Measurements from ENCODE around the gene NCOA1. TPM values are rescaled to one million over a fixed set of nuclear protein-coding genes. Genes with fewer than 3 reads are reported as not detected.
A peak's percentile ranks its signal among the peaks of the same experiment; 100 is the strongest.

Gene NCOA1
- total and polyA plus RNA-seq, 2 donors (not counting 3 experiments of a cell fraction or from before 2014, with no cell fraction given), result 11.4 to 14.1 TPM

- TSS peak; percentile 82 for BruUV-seq (replicated peaks)
- CTCF ChIA-PET, result interaction anchor here (1.1 to 1.9 kb wide), 5 partner anchors 8 to 123 kb away, joined by 3 to 9 read pairs (median 4); no protein-coding TSS in a partner anchor
- peaks cover 3% of the 10 kb centered on the region for H3K79me2 ChIP-seq (ENCODE audit: control insufficient read depth, insufficient read depth, low read length)
- peak overlapping the region; percentile 51 for H3K4me2 ChIP-seq (ENCODE audit: insufficient read depth, low read length)
- peak overlapping the region; percentile 25 for H3K9ac ChIP-seq (replicated peaks; ENCODE audit: extremely low read depth, insufficient read depth, low read length)
- H3K4me3 ChIP-seq (replicated peaks in 1 of 3; ENCODE audit: insufficient read depth in 1 of 3, low read depth in 1 of 3, low read length in 3 of 3), result peak overlapping the region; percentile 2 to 78 (median 31)
- H3K9me3 ChIP-seq (replicated peaks; ENCODE audit: control insufficient read depth, insufficient read depth, low read length), result no peaks in the 10 kb centered on the region
- intact Hi-C loops (cut with micrococcal nuclease), result loop anchor here (2.0 to 5.0 kb wide), 4 partner anchors 53 to 337 kb away; partner anchors contain the start of genes CENPO and PTRHD1
- FAIRE-seq (peak; percentile 52), DNase-seq (ENCODE audit: low read depth, low spot score) (peak; percentile 59)
- POLR2A ChIA-PET, result interaction anchor here (0.7 kb wide), 1 partner anchor 1389 kb away, joined by 4 read pairs; no protein-coding TSS in a partner anchor
- H4K20me1 ChIP-seq (replicated peaks; ENCODE audit: control insufficient read depth, extremely low read depth, insufficient read depth, low read length), result peaks cover 3% of the 10 kb centered on the region
- peaks cover 0 to 3% of the 10 kb centered on the region in 2 experiments for H3K27me3 ChIP-seq (ENCODE audit: control insufficient read depth in 2 of 2, insufficient read depth in 2 of 2, low read length in 2 of 2)
- peaks cover 29% of the 10 kb centered on the region for H3K4me1 ChIP-seq (ENCODE audit: control insufficient read depth, extremely low read depth, insufficient read depth, low read length)
- TF ChIP-seq CTCF (IDR thresholded peaks at IDR 0.05; ENCODE audit: extremely low read depth in 1 of 2, insufficient read depth in 1 of 2, low read depth in 1 of 2, low read length in 2 of 2) (no peak), FOS (IDR thresholded peaks at IDR 0.05; ENCODE audit: borderline replicate concordance, insufficient read depth, low read length) (peak; percentile 54), EZH2 (IDR thresholded peaks at IDR 0.05; ENCODE audit: borderline replicate concordance, low read depth, low read length, severe bottlenecking) (no peak)
- no peaks in the 10 kb centered on the region for H3K9me1 ChIP-seq (replicated peaks; ENCODE audit: control insufficient read depth, extremely low read depth, insufficient read depth, low read length)
- H2AFZ ChIP-seq (ENCODE audit: low read depth, low read length), result peak overlapping the region; percentile 25
- no peaks in the 10 kb centered on the region for H3K36me3 ChIP-seq (ENCODE audit: control insufficient read depth in 2 of 2, extremely low read depth in 1 of 2, insufficient read depth in 2 of 2, low read length in 2 of 2)
- H3K27ac ChIP-seq (ENCODE audit: insufficient read depth, low read depth, low read length), result peak overlapping the region; percentile 19
- dilution Hi-C loops (cut with MboI; ENCODE audit: extremely low pct_ligation_motif_present, low sequenced_read_pairs), result no loop called here
These were observed 819 bp upstream of the NCOA1 start for GRCh38 chr2:24490181-24490689.

Data from endothelial cell of umbilical vein (primary cell).